HepG2 (cell line): Measurements from ENCODE around the gene FIBP. TPM values are rescaled to one million over a fixed set of nuclear protein-coding genes. Genes with fewer than 3 reads are reported as not detected.

Source experiments
- MAFF ChIP-seq: IDR thresholded peaks from 2 replicates; pipeline ENCODE4 v1.6.1; 2011; ENCODE audit warnings: low read depth, low read length, improper control_type of control experiment
- MXD3 ChIP-seq: IDR thresholded peaks from 2 replicates; pipeline ENCODE4 v1.6.1; 2016; ENCODE audit warnings: mild to moderate bottlenecking, missing biosample characterization, missing genetic modification reagents
- PAX8 ChIP-seq: sonication (generic); formaldehyde crosslinking; IDR thresholded peaks from 2 replicates; pipeline ENCODE4 v1.8.0; 2022; ENCODE audit warnings: mild to moderate bottlenecking, missing genetic modification reagents, borderline replicate concordance
- PAXIP1 ChIP-seq: sonication (generic); formaldehyde crosslinking; conservative IDR thresholded peaks from 2 replicates; pipeline ENCODE4 v1.4.0; 2020; ENCODE audit warnings: mild to moderate bottlenecking, missing genetic modification reagents, moderate library complexity
- ZNF143 ChIP-seq: sonication (generic); formaldehyde crosslinking; IDR thresholded peaks from 2 replicates; pipeline ENCODE4 v1.4.0; 2020; ENCODE audit warnings: missing genetic modification reagents
- ZNF264 ChIP-seq: sonication (generic); formaldehyde crosslinking; IDR thresholded peaks from 2 replicates; pipeline ENCODE4 v1.4.0; 2020; ENCODE audit warnings: missing genetic modification reagents
- ZNF709 ChIP-seq: sonication (generic); formaldehyde crosslinking; IDR thresholded peaks from 2 replicates; pipeline ENCODE4 v1.5.0; 2020; ENCODE audit warnings: mild to moderate bottlenecking, missing genetic modification reagents
- ZSCAN20 ChIP-seq: sonication (generic); formaldehyde crosslinking; IDR thresholded peaks from 2 replicates; pipeline ENCODE4 v1.4.0; 2020; ENCODE audit warnings: missing genetic modification reagents, mild to moderate bottlenecking, borderline replicate concordance
- polyA plus RNA-seq, 8 experiments: library from polyadenylated mRNA; depleted of rRNA in 3 of 8; stranded (reverse) in 7 of 8; unstranded in 1 of 8; fragments of >200 nt; fragmentation: Illumina TruSeq in 4 of 8; extraction: Trizol in 4 of 8; gene quantifications; 2 replicates each; pipeline versions ENCODE4 v1.2.1 to v1.2.3, GENCODE V29; 2011 to 2016; ENCODE audit warnings: low read depth in 4 of 8, missing spikeins in 1 of 8, mixed read lengths in 1 of 8; ENCODE audit not compliant: insufficient read depth in 1 of 8
- total RNA-seq, 5 experiments: library from RNA; depleted of rRNA; stranded (reverse); fragments of >200 nt; fragmentation: Illumina TruSeq; extraction: Trizol; gene quantifications; 2 replicates each; pipeline ENCODE4 v1.2.3, GENCODE V29; 2016; ENCODE audit warnings: low read depth in 1 of 5
- TF ChIP-seq, protein P1 (sequence below), 2 experiments: sonication (generic) in 1 of 2; formaldehyde crosslinking in 1 of 2; IDR thresholded peaks; 2 replicates each; pipeline versions ENCODE4 v1.4.0 to v1.6.1; 2018 to 2020; ENCODE audit warnings: missing genetic modification reagents in 2 of 2, borderline replicate concordance in 1 of 2, low read depth in 1 of 2, mild to moderate bottlenecking in 1 of 2, missing biosample characterization in 1 of 2
- TF ChIP-seq, protein P2 (sequence below): sonication (generic); formaldehyde crosslinking; IDR thresholded peaks from 2 replicates; pipeline ENCODE4 v1.4.0; 2020; ENCODE audit warnings: missing genetic modification reagents; ENCODE audit errors: not compliant biosample characterization
- TF ChIP-seq, protein P3 (sequence below): sonication (generic); formaldehyde crosslinking; IDR thresholded peaks from 2 replicates; pipeline ENCODE4 v1.4.0; 2020; ENCODE audit warnings: mild to moderate bottlenecking, low read depth, missing genetic modification reagents
- TF ChIP-seq, protein P4 (sequence below): sonication (generic); formaldehyde crosslinking; IDR thresholded peaks from 2 replicates; pipeline ENCODE4 v1.5.0; 2020; ENCODE audit warnings: missing genetic modification reagents

FIBP gene
- total and polyA plus RNA-seq, 2 of the 13 experiments (the other 11 are each of a cell fraction or from before 2014, with no cell fraction given), result 42.9 to 62.1 TPM

GRCh38 chr11:65890324-65891218 is 2.3 kb upstream of the FIBP start, which contains the start of gene CCDC85B (continued):
- TF ChIP-seq PAXIP1 (CRISPR knock-in tag) (no peak), PAX8 (CRISPR knock-in tag) (peak; percentile 34; the same call in 1 of the 2 replicates), MXD3 (peak; percentile 78; the same call in 1 of the 2 replicates), ZNF143 (peak; percentile 40; the same call in 1 of the 2 replicates), ZSCAN20 (CRISPR knock-in tag) (peak; percentile 85; the same call in 1 of the 2 replicates), MAFF (no peak), ZNF709 (CRISPR knock-in tag) (peak; percentile 96), ZNF264 (CRISPR knock-in tag) (no peak)
- TF ChIP-seq, protein P1, sequence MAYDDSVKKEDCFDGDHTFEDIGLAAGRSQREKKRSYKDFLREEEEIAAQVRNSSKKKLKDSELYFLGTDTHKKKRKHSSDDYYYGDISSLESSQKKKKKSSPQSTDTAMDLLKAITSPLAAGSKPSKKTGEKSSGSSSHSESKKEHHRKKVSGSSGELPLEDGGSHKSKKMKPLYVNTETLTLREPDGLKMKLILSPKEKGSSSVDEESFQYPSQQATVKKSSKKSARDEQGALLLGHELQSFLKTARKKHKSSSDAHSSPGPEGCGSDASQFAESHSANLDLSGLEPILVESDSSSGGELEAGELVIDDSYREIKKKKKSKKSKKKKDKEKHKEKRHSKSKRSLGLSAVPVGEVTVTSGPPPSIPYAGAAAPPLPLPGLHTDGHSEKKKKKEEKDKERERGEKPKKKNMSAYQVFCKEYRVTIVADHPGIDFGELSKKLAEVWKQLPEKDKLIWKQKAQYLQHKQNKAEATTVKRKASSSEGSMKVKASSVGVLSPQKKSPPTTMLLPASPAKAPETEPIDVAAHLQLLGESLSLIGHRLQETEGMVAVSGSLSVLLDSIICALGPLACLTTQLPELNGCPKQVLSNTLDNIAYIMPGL (CRISPR knock-in tag; IDR thresholded peaks at IDR 0.05; ENCODE audit: borderline replicate concordance in 1 of 2, low read depth in 1 of 2), result peak; percentile 40 to 68; a peak in 2 of 4 replicates
- TF ChIP-seq, protein P2, sequence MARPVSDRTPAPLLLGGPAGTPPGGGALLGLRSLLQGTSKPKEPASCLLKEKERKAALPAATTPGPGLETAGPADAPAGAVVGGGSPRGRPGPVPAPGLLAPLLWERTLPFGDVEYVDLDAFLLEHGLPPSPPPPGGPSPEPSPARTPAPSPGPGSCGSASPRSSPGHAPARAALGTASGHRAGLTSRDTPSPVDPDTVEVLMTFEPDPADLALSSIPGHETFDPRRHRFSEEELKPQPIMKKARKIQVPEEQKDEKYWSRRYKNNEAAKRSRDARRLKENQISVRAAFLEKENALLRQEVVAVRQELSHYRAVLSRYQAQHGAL, result peak; percentile 6
- TF ChIP-seq, protein P3, sequence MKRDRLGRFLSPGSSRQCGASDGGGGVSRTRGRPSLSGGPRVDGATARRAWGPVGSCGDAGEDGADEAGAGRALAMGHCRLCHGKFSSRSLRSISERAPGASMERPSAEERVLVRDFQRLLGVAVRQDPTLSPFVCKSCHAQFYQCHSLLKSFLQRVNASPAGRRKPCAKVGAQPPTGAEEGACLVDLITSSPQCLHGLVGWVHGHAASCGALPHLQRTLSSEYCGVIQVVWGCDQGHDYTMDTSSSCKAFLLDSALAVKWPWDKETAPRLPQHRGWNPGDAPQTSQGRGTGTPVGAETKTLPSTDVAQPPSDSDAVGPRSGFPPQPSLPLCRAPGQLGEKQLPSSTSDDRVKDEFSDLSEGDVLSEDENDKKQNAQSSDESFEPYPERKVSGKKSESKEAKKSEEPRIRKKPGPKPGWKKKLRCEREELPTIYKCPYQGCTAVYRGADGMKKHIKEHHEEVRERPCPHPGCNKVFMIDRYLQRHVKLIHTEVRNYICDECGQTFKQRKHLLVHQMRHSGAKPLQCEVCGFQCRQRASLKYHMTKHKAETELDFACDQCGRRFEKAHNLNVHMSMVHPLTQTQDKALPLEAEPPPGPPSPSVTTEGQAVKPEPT (CRISPR knock-in tag), result 0 out of 2 replicates have a peak, but pooled peaks have one; percentile 68
- TF ChIP-seq, protein P4, sequence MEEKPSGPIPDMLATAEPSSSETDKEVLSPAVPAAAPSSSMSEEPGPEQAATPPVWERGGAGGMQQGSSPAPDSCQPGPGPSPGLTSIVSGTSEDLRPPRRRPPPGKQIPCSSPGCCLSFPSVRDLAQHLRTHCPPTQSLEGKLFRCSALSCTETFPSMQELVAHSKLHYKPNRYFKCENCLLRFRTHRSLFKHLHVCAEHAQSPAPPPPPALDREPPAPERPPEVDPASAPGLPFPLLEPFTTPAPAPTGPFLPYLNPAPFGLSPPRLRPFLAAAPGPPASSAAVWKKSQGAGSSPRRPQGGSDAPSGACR (CRISPR knock-in tag), result no peak
